ENCODE data around the gene TCP11.

TCP11 gene

DNA sequence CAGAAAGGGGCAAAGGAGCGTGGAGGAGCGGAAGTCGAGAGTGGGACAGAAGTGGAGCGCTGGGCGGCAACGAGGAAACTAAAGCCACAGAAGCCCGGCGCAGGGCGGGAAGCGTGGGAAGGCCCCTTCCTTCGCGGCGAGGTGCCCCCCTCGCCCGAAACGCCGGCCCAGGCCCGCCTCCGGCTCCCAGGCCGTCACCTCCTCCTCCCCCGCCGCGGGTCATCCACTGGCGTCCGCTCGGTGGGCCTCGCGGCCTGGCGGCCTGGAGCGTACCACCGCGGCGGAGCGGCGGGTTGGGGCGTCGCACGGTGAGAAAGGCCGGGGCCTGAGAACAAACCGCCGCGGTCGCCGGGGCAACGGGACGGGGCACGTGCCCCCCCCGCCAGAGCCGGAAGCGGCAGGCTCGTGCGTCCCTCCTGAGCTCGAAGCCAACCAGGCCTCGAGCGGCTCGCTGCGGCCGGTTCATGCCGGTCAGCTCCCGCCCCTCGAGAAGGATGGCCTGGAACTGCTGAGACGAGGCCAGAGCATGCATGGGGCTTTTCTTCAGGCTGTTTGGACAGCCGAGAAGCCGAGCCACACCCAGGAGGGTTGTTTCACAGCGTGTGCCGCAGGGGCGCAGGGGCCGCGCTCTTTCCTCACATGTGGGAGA is at the start of gene TCP11:
TSS of gene TCP11 (minus strand) at position 333 of the 649 bp plus-strand sequence. CDS start 469 bp downstream, outside the sequence.
- DNase-seq = peak; percentile 33

- DNase-seq = no peak
Observed at GRCh38 chr6:35190306-35190705, 49.2 kb upstream of the TCP11 start.

- DNase-seq = no peak
Observed at GRCh38 chr6:35188886-35189285, 47.7 kb upstream of the TCP11 start.

- DNase-seq = no peak
Observed at GRCh38 chr6:35186571-35186970, 45.4 kb upstream of the TCP11 start.

DNA sequence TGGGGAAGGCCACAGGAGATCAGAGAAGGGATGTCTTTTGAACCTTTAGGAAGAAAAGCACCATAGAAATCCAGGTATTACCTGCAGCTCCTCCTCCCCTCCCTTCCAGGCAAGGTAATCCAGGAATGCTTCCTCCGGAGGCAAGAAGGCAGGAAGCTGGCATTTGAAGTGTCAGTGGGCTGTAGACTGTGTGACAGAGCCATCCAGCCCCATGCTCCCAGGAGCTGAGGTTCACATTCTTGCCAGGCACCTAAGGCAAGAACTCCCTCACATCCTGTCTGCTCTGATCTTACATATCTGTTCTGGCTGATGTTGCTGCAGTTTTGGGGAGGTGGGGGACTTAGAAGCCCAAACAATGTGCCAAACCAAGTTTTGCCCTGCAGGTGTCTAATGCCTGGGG is 44.8 kb upstream of the TCP11 start:
- DNase-seq = no peak

DNA sequence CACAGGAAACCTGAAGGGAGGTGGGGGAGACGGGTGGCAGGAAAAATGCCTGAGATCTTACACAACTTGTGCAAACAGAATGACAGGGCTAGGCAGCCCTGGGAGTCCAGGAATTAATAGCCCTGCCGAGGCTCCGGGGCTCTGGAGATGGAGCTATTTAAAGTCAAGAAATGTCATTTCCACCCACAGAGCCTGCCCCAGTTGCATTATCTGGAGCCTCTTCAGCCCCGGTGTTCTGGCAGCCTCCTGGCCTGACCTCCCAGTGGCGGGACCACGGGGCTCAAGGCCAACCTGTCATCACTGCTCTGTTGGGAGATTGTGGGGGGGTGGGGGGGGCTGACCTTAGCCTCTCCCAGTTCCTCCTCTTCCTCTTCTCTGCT is 44.2 kb upstream of the TCP11 start:
- no peak for DNase-seq

DNA sequence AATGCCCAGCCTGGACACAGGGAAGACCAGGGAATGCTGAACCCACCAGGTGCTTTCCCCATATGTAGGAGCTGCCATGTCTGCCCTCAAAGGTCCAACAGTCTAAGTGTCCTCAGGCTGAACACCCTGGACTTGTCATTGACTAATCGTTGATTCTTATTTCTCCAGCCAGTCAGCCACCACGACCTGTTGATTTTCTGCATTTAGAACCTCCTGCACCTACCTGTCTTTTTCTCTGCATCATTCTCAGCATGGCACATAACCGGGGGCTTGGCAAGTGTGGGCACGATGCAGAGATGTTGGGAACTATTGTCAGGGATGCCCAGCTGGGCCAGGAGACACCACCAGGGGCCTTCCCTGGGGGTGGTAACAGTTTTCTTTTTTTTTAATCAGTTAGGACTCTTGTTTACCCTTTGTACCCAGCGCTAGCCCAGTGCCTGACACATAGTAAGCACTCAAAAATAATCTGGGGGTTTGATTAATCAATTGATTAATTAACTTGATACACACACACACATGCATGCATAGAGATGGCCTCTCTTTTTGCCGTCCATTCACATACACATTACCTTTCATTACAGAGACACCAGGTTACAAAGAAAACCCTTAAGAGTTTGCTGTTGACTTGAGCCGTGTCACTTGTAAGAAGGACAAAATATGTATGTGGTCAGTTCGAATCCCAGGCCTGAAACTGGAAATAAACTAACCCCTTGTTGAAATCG is 43.6 kb upstream of the TCP11 start:
- no peak for DNase-seq

- no peak for DNase-seq
Observed at GRCh38 chr6:35183935-35184334, 42.8 kb upstream of the TCP11 start.

DNA sequence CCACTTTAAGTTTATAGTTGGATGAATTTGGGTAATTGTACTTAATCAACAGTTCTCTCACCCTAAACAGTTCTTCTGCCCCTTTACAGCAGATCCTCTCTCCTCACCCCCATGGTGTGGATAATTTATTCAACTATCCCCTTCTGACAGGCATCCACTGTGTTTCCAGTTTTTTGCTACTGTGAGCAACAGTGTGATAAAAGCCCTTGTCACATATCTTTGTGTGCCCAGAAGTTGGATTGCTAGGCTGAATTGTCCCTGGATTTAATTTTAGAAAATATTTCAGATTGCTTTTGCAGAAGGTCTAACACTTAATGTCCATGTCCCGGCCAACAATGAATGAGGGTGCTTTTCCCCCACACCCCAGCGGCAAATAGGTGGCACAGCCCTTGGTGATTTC is 42.1 kb upstream of the TCP11 start:
- no peak for DNase-seq

GRCh38 chr6:35181933-35182612 is 40.9 kb upstream of the TCP11 start:
- no peak for DNase-seq

- DNase-seq = no peak
Observed at GRCh38 chr6:35181308-35181932, 40.3 kb upstream of the TCP11 start.

DNA sequence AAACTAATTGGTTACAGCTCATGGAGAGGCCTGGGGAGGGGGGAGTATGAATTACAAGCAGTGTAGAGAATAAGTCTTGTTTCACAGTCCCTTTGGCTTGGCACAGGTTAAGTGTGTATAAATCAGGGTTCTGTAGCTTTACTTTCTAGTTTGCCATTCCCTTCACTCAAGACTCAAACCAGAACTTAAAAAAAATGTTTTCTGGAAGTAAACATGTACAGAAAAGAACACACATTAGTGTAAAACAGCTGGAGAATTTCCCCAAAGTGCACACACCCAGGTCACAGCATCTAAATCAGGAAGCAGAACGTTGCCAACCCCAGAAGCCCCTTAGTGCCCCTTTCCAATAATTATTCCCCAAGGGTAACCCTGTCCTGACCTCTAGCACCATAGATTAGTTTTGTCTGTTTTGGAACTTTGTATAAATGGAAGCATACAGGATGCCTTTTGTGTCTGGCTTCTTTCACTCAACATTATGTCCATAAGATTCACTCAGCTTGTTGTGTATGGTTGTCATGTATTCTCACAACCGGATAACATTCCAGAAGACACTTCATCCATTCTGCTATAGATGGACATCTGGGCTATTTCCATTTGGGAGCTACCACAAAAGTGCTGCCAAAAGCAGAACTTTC is 38.9 kb upstream of the TCP11 start:
- no peak for DNase-seq

GRCh38 chr6:35178932-35179832 is 38.0 kb upstream of the TCP11 start:
- DNase-seq = no peak

GRCh38 chr6:35178012-35178411 is 36.9 kb upstream of the TCP11 start:
- no peak for DNase-seq

DNA sequence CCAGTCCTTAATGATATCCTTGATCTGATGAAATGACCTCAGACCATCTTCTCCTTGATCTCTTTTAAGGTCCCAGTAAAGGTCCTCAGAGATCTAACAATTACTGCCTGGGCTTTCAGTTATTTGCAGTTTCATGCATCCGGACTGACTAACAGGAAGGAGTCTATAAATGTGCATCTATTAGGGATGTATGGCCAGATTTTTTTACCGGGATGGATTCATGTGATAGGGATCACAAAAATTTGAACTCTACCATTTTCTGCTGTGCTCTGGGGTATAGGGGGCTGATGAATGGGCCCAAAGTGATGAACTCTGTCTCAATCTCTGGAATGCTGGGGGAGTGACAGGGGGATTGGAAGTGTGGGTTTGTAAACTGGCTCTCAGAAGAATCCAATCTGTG is 36.5 kb upstream of the TCP11 start:
- no peak for DNase-seq

GRCh38 chr6:35177157-35177556 is 36.0 kb upstream of the TCP11 start:
- no peak for DNase-seq

GRCh38 chr6:35176301-35177024 is 35.3 kb upstream of the TCP11 start:
- DNase-seq = no peak

DNA sequence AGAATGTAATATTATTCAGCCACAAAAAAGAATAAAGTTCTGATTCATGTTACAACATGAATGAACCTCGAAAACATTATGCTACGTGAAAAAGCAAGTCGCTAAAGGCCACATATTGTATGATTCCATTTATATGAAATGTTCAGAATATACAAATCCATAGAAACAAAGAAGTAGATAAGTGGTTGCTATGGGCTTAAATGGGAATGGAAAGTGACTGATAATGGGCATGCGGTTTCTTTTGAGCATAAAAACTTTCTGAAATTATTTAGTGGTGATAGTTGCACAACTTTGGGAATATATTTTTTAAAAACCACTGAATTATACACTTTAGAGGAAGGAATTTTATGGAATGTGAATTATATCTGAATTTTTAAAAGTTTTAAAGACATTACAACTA is 33.4 kb upstream of the TCP11 start:
- no peak for DNase-seq

DNA sequence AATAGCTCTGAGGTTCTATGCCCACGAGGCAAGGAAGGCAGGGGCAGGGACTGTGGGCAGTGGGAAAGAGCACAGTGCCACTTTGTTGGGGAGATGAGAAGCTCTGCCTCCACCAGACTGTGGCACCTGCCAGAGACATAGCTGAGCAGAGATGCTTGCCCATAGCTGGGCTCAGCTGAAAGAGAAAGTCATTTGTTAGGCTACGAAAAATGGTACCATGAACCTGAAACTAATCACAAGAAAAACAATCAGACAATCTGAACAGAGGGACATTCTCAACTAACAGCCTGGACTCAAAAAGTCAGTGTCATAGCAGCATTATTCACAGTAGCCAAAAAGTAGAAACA is 32.9 kb upstream of the TCP11 start:
- DNase-seq = no peak

- no peak for DNase-seq
Observed at GRCh38 chr6:35173427-35174087, 32.4 kb upstream of the TCP11 start.

DNA sequence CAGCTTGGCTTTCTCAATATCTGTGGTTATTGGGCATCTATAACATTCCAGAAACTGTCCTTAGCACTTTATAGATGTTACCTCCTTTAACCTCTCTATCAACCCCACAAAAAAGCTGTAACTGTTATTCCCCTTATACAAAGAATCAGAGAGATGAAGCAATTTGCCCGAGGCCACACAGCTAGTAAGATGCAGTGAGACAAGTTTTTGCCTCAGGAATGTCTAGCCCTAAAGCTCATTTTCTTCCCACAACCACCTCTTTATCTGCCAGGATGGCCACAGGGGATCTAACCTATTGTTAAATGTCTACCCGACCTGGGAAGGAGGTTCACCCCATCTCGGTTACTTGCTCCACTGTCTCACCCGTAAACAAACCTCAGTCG is 31.9 kb upstream of the TCP11 start:
- no peak for DNase-seq
